Gastrocnemius medialis (tissue), 4 donors: Measurements from ENCODE around the gene LPCAT1.

Experiments
- CTCF ChIP-seq, 5 experiments: fragments of 450-650 bp in 3 of 5; fragments of 200-600 bp in 2 of 5; sonication (generic) in 2 of 5; IDR thresholded peaks in 4 of 5; conservative IDR thresholded peaks in 1 of 5; 1 replicate in 4 of 5; 2 replicates in 1 of 5; pipeline ENCODE4 v1.5.1; 2016 to 2019; ENCODE audit warnings: antibody characterized with exemption in 5 of 5, mild to moderate bottlenecking in 3 of 5, moderate library complexity in 3 of 5
- POLR2A ChIP-seq, 2 donors: fragments of 450-650 bp; IDR thresholded peaks; one replicate each; pipeline ENCODE4 v1.6.1; 2017; ENCODE audit warnings: antibody characterized with exemption in 2 of 2, mild to moderate bottlenecking in 2 of 2, moderate library complexity in 2 of 2

GRCh38 chr5:1483856-1484729 is 39.7 kb downstream of the LPCAT1 start:
- TF ChIP-seq POLR2A (IDR thresholded peaks at IDR 0.05) (no peak), CTCF (IDR thresholded peaks at IDR 0.05 in 4 of 5, conservative IDR thresholded peaks at IDR 0.05 in 1 of 5) (no peak)
